H9 (cell line): ENCODE data around the gene LGALS9. TPM values are rescaled to one million over a fixed set of nuclear protein-coding genes. Genes with fewer than 3 reads are reported as not detected.

ENCODE experiments used
- DNase-seq: peaks from one replicate; pipeline ENCODE4 v3.0.0-alpha.2; 2017
- H2AFZ ChIP-seq: one replicate; pipeline ENCODE4 v1.6.1; 2013; ENCODE audit warnings: mild to moderate bottlenecking, low read length, control low read depth, moderate library complexity
- H2AK5ac ChIP-seq: 2 replicates; pipeline ENCODE4 v1.6.1; 2013; ENCODE audit warnings: low read length, control low read depth, mixed read lengths; ENCODE audit not compliant: insufficient read length
- H2BK120ac ChIP-seq: one replicate; pipeline ENCODE4 v1.6.1; 2013; ENCODE audit warnings: low read depth, mild to moderate bottlenecking, low read length, control low read depth, inconsistent platforms; ENCODE audit not compliant: poor library complexity, severe bottlenecking
- H2BK12ac ChIP-seq: 2 replicates; pipeline ENCODE4 v1.6.1; 2013; ENCODE audit warnings: low read length, control low read depth, mixed read lengths, low read depth; ENCODE audit not compliant: insufficient read length
- H2BK15ac ChIP-seq: 2 replicates; pipeline ENCODE4 v1.6.1; 2013; ENCODE audit warnings: low read depth, low read length, control low read depth
- H2BK20ac ChIP-seq: one replicate; pipeline ENCODE4 v1.6.1; 2013; ENCODE audit warnings: low read depth, mild to moderate bottlenecking, low read length, control low read depth, inconsistent platforms; ENCODE audit not compliant: poor library complexity, severe bottlenecking
- H2BK5ac ChIP-seq: 2 replicates; pipeline ENCODE4 v1.6.1; 2013; ENCODE audit warnings: low read length, control low read depth, mixed read lengths; ENCODE audit not compliant: insufficient read length
- H3K14ac ChIP-seq: 2 replicates; pipeline ENCODE4 v1.6.1; 2013; ENCODE audit warnings: low read length, control low read depth; ENCODE audit not compliant: insufficient read depth
- H3K18ac ChIP-seq: 2 replicates; pipeline ENCODE4 v1.6.1; 2013; ENCODE audit warnings: low read depth, mild to moderate bottlenecking, mixed read lengths, low read length, control low read depth; ENCODE audit not compliant: insufficient read length
- H3K23ac ChIP-seq: 2 replicates; pipeline ENCODE4 v1.6.1; 2013; ENCODE audit warnings: low read length, control low read depth, mixed read lengths, low read depth; ENCODE audit not compliant: insufficient read length
- H3K23me2 ChIP-seq: 2 replicates; pipeline ENCODE4 v1.6.1; 2013; ENCODE audit warnings: low read depth, mild to moderate bottlenecking, mixed read lengths, low read length, control low read depth; ENCODE audit not compliant: insufficient read length, poor library complexity, severe bottlenecking
- H3K27ac ChIP-seq: 2 replicates; pipeline ENCODE4 v1.5.1; 2013; ENCODE audit warnings: low read length, control low read depth, mixed read lengths, low read depth; ENCODE audit not compliant: insufficient read length
- H3K27me3 ChIP-seq: 2 replicates; pipeline ENCODE4 v1.6.1; 2013; ENCODE audit warnings: low read length, control low read depth, inconsistent platforms; ENCODE audit not compliant: insufficient read depth
- H3K4ac ChIP-seq: 2 replicates; pipeline ENCODE4 v1.6.1; 2013; ENCODE audit warnings: low read depth, mild to moderate bottlenecking, control low read depth, inconsistent platforms, low read length, moderate library complexity
- H3K4me1 ChIP-seq: 2 replicates; pipeline ENCODE4 v1.6.1; 2013; ENCODE audit warnings: low read length, control low read depth, inconsistent platforms; ENCODE audit not compliant: insufficient read depth
- H3K4me2 ChIP-seq: 2 replicates; pipeline ENCODE4 v1.6.1; 2013; ENCODE audit warnings: low read length, control low read depth, mixed read lengths; ENCODE audit not compliant: insufficient read length, insufficient read depth
- H3K56ac ChIP-seq: 2 replicates; pipeline ENCODE4 v1.6.1; 2013; ENCODE audit warnings: low read depth, mild to moderate bottlenecking, mixed read lengths, low read length, control low read depth; ENCODE audit not compliant: insufficient read length
- H3K79me1 ChIP-seq: 2 replicates; pipeline ENCODE4 v1.6.1; 2013; ENCODE audit warnings: low read depth, mild to moderate bottlenecking, moderate library complexity, low read length, control low read depth, inconsistent platforms; ENCODE audit not compliant: insufficient read depth, poor library complexity, severe bottlenecking
- H3K79me2 ChIP-seq: 2 replicates; pipeline ENCODE4 v1.6.1; 2013; ENCODE audit warnings: low read length, control low read depth, inconsistent platforms; ENCODE audit not compliant: insufficient read depth
- H3K9ac ChIP-seq: 2 replicates; pipeline ENCODE4 v1.6.1; 2013; ENCODE audit warnings: low read length, control low read depth, mixed read lengths; ENCODE audit not compliant: insufficient read length; ENCODE audit errors: extremely low read depth
- H3K9me3 ChIP-seq: one replicate; pipeline ENCODE4 v1.6.1; 2013; ENCODE audit warnings: low read depth, low read length, inconsistent platforms; ENCODE audit not compliant: control insufficient read depth
- H3T11ph ChIP-seq: one replicate; pipeline ENCODE4 v1.6.1; 2013; ENCODE audit warnings: mild to moderate bottlenecking, low read length, control low read depth, inconsistent platforms
- H4K20me1 ChIP-seq: one replicate; pipeline ENCODE4 v1.6.1; 2013; ENCODE audit not compliant: control insufficient read depth, insufficient read length, insufficient read depth
- H4K5ac ChIP-seq: 2 replicates; pipeline ENCODE4 v1.6.1; 2013; ENCODE audit warnings: low read depth, mild to moderate bottlenecking, mixed read lengths, low read length, control low read depth; ENCODE audit not compliant: insufficient read length
- H4K8ac ChIP-seq: replicated peaks from 2 replicates; pipeline ENCODE4 v1.6.1; 2013; ENCODE audit warnings: low read length, control low read depth, mixed read lengths, low read depth; ENCODE audit not compliant: insufficient read length
- H4K91ac ChIP-seq: 2 replicates; pipeline ENCODE4 v1.6.1; 2013; ENCODE audit warnings: low read depth, mild to moderate bottlenecking, moderate library complexity, mixed read lengths, low read length, control low read depth; ENCODE audit not compliant: insufficient read length
- H3K27ac Mint-ChIP-seq, 3 experiments: 2 replicates in 2 of 3; 3 replicates in 1 of 3; pipeline ENCODE4 v1.8.0; 2020 to 2021; ENCODE audit warnings: mixed read lengths in 3 of 3, mild to moderate bottlenecking in 1 of 3, moderate library complexity in 1 of 3
- H3K27me3 Mint-ChIP-seq: 2 replicates; pipeline ENCODE4 v1.8.0; 2021; ENCODE audit warnings: low read depth, mild to moderate bottlenecking, moderate library complexity, mixed read lengths
- H3K36me3 Mint-ChIP-seq, 3 experiments: 2 replicates in 2 of 3; 3 replicates in 1 of 3; pipeline ENCODE4 v1.8.0; 2020 to 2021; ENCODE audit warnings: low read depth in 3 of 3, mixed read lengths in 3 of 3; ENCODE audit not compliant: insufficient read depth in 1 of 3
- H3K4me1 Mint-ChIP-seq, 2 experiments: 2 replicates each; pipeline ENCODE4 v1.8.0; 2020; ENCODE audit warnings: mixed read lengths in 2 of 2
- H3K4me3 Mint-ChIP-seq, 2 experiments: 2 replicates in 1 of 2; 3 replicates in 1 of 2; pipeline ENCODE4 v1.8.0; 2020 to 2021; ENCODE audit warnings: mild to moderate bottlenecking in 2 of 2, mixed read lengths in 2 of 2, moderate library complexity in 1 of 2
- H3K9me3 Mint-ChIP-seq, 2 experiments: 2 replicates in 1 of 2; 3 replicates in 1 of 2; pipeline ENCODE4 v1.8.0; 2020; ENCODE audit warnings: mild to moderate bottlenecking in 2 of 2, mixed read lengths in 2 of 2, moderate library complexity in 1 of 2
- CTCF ChIP-seq: fragments of 200-600 bp; sonication (generic); conservative IDR thresholded peaks from 3 replicates; pipeline ENCODE4 v1.8.0; 2021; ENCODE audit warnings: antibody characterized with exemption, mild to moderate bottlenecking
- WGBS: extraction: QIAGEN DNeasy Blood & Tissue Kit; methylation state at CpG from one replicate; pipeline ENCODE4 v1.1.7; 2013; ENCODE audit warnings: missing lambda C conversion rate, low lambda C conversion rate, mixed read lengths; ENCODE audit not compliant: insufficient read length; ENCODE audit errors: extremely low coverage; 5-methylcytosine and 5-hydroxymethylcytosine counted together
- total RNA-seq: library from RNA; stranded (reverse); gene quantifications from 2 replicates; pipeline ENCODE4 v1.2.1, GENCODE V29; 2021

The LGALS9 gene
- total RNA-seq, 1 experiment from 2014 or later, result 2.5 TPM

- Histone ChIP-seq H2BK12ac (no peak overlapping the region), H3K4me1 (no peaks in the 10 kb centered on the region), H3K79me2 (no peaks in the 10 kb centered on the region), H3K27me3 (no peaks in the 10 kb centered on the region), H3T11ph (no peak overlapping the region), H4K91ac (no peak overlapping the region), H3K23ac (no peak overlapping the region), H3K79me1 (no peaks in the 10 kb centered on the region), H3K4me2 (no peak overlapping the region), H2AK5ac (no peak overlapping the region), H2BK20ac (no peak overlapping the region), H3K9me3 (no peaks in the 10 kb centered on the region), H4K20me1 (no peaks in the 10 kb centered on the region), H3K4ac (no peak overlapping the region), H3K23me2 (no peaks in the 10 kb centered on the region), H3K27ac (no peak overlapping the region), H3K18ac (no peak overlapping the region), H4K5ac (no peak overlapping the region), H3K14ac (no peak overlapping the region), H2BK15ac (no peak overlapping the region), H2BK120ac (no peak overlapping the region), H4K8ac (no peak overlapping the region), H3K9ac (no peak overlapping the region), H2BK5ac (no peak overlapping the region), H3K56ac (no peak overlapping the region), H2AFZ (no peak overlapping the region)
- H3K9me3 Mint-ChIP-seq, result no peaks in the 10 kb centered on the region; a peak in 1 of 5 replicates
- no peaks in the 10 kb centered on the region for H3K4me1 Mint-ChIP-seq
- no peaks in the 10 kb centered on the region; the same call in 1 of the 2 replicates for H3K27me3 Mint-ChIP-seq
- H3K4me3 Mint-ChIP-seq, result no peak overlapping the region; a peak in 1 of 5 replicates
- DNase-seq, result peak; percentile 21
- no peak for TF ChIP-seq CTCF
- H3K27ac Mint-ChIP-seq, result no peak overlapping the region
- H3K36me3 Mint-ChIP-seq, result no peaks in the 10 kb centered on the region
- no CpG with 5 or more reads among the region's 7 CpGs for WGBS
Measured at GRCh38 chr17:27669136-27669535, 38.1 kb downstream of the LGALS9 start.
